GM12873 (cell line): ENCODE data around the gene GPR61.

Source experiments
- CTCF ChIP-seq: IDR thresholded peaks from 2 replicates; pipeline ENCODE4 v1.5.1; 2012; ENCODE audit warnings: low read depth, mild to moderate bottlenecking, moderate library complexity, low read length, control low read depth; ENCODE audit not compliant: insufficient read depth; ENCODE audit errors: missing control alignments

GPR61 gene

GRCh38 chr1:109538827-109539555, 681 bp upstream of the GPR61 start:
- TF ChIP-seq CTCF = no peak

GRCh38 chr1:109541102-109541501, 1.4 kb downstream of the GPR61 start:
- TF ChIP-seq CTCF = no peak

GRCh38 chr1:109542657-109543056, 3.0 kb downstream of the GPR61 start:
- TF ChIP-seq CTCF = no peak

GRCh38 chr1:109543283-109543987, 3.8 kb downstream of the GPR61 start:
- no peak for TF ChIP-seq CTCF

- no peak for TF ChIP-seq CTCF
Observed at GRCh38 chr1:109543988-109544735, 4.5 kb downstream of the GPR61 start.

GRCh38 chr1:109546311-109547109, 6.8 kb downstream of the GPR61 start:
- peak; percentile 76 for TF ChIP-seq CTCF
